GM18499 (cell line): Measurements from ENCODE around the gene MKRN3.

Experiments used
- ATAC-seq: cut with Tn5 transposase; IDR thresholded peaks from one replicate; pipeline ENCODE4 v1.9.1; 2021; ENCODE audit warnings: moderate number of reproducible peaks; ENCODE audit not compliant: insufficient read depth, unreplicated experiment

The MKRN3 gene

GRCh38 chr15:23565395-23566070, at the start of gene MKRN3:
Gene MKRN3 (plus strand): TSS chr15:23565674. CDS start chr15:23565783, 109 bp downstream.
- no peak for ATAC-seq

DNA sequence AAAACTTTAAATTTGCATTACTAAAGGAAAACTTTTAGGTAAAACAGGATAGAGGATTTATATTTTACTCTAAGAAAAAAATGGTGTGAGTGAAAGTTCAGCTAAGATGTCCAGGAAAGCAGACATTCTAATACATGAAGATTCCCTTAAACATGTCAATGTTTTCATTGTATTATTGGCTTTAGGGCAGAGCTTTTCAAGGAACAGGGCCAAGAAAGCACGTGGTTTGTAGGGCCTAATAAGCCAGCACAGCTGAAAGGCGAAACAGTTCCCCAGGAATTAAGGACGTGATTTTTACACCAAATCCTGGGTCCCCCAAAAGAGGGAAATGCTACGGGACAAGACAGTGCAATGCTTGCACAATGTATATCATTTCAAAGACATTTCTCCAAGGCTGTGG, 48.6 kb upstream of the MKRN3 start:
- ATAC-seq, result no peak

DNA sequence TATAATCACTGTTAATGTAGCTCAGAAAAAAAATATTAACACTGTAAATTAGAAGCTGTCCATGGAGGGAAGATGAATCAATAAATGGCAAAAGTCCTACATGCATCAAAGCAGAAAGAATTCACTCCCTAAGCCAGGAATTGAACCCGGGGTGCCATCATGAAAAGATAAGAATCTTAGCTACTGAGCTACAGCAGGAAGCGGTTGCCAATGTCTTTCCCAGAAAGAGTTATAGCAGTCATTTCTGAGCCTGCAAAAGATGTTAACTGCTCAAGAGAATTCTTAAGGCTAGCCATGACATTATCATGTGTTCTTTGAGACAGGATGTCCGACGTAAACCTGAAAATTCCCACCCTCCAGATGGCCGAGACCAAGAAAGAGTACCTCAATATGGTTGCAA, 47.4 kb upstream of the MKRN3 start:
- no peak for ATAC-seq

DNA sequence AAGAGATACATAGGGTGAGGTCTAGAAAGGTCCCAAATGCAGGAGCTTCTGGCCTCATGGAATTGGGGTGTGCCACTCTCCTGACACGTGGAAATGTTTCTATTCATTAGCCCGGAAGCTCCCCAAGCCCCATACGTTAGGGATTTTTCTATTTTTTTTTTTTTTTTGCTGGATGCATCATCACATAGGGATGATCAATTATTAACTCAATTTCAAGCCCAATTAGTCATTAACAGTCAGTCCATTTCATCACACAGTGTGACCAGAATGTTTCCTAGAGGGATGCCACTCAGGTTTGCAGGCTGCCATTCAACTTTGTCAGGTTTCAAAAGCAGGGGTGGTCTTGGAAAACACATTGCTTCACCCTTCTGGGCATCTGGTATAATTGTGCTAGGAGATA, 40.7 kb upstream of the MKRN3 start:
- ATAC-seq, result no peak

GRCh38 chr15:23529891-23530290, 35.6 kb upstream of the MKRN3 start:
- no peak for ATAC-seq

DNA sequence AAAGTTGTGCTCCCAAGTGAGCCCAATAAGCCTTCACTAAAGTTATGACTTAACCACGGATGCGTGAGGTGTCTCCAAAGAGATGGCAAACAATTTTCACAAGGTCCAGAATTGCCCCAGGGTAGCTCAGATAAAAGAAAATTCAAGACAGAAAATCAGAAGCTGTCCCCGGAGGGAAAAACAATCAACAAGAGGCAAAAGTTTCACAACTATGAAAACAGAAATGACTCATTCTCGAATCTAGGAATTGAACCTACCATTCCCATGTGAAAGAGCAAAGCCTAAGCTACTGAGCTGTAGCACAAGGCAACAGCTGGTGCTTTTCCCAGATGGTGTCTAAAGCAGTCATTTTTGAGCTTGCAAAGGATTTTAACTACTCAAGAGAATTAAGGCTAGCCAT, 33.5 kb upstream of the MKRN3 start:
- ATAC-seq, result no peak

- ATAC-seq, result no peak
These were observed 28.8 kb upstream of the MKRN3 start for GRCh38 chr15:23536659-23537058.

GRCh38 chr15:23538648-23539047, 26.8 kb upstream of the MKRN3 start:
- no peak for ATAC-seq

DNA sequence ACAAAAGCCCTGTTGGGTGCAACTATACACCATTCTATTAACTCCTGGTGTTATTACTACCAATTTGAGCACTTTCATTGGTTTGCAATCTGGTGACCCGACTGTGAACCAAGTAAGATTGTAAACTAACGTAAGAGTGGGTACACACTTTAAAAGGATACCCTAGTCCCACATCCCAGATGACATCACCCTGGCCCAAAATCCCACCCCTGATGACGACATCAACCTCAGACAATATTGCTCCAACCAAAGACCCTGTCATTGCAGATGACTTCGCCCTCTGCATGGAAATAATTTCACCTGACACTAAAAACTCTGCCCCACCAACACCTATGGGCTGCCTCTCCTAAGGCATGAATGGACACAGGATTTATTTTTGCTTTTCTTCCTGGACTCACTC, 25.6 kb upstream of the MKRN3 start:
- ATAC-seq, result no peak

DNA sequence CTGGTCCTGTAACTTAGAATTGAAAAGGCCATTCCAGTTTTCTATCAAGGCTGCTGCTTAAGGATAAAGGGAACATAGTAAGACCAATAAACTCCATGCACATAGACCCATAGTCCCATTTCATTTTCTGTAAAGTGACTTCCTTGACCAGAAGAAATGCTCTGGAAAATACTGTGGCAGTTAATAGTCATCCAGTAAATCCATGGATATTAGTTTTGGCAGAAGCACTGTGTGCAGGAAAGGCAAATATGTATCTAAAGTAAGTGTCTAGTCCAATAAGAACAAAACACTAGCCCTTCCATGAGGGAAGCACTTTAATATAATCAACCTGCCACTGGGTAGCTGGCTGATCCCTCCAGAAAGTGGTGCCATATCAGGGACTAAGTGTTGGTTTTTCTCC, 19.3 kb upstream of the MKRN3 start:
- ATAC-seq, result no peak

- ATAC-seq, result no peak
These were observed 17.4 kb upstream of the MKRN3 start for GRCh38 chr15:23548071-23548470.

DNA sequence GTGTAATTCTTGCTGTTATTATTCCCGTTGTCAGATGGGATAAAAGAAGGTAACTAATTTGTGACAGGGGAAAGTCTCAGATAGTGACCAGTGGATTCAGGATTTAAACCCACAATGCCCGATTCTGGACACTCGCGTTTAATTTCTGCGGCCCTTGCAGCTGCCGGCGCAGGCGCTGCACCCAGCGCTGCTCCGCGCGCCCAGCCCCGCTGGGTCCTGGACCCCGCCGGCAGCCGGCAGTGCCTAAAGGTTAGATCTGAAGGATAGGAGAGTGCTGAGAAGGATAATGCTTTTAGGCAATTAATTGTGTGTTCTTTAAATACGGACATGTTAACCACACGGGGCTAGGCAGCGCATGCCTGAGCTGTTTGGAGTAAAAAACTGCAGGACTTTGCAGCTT, 3.6 kb upstream of the MKRN3 start:
- ATAC-seq, result no peak

DNA sequence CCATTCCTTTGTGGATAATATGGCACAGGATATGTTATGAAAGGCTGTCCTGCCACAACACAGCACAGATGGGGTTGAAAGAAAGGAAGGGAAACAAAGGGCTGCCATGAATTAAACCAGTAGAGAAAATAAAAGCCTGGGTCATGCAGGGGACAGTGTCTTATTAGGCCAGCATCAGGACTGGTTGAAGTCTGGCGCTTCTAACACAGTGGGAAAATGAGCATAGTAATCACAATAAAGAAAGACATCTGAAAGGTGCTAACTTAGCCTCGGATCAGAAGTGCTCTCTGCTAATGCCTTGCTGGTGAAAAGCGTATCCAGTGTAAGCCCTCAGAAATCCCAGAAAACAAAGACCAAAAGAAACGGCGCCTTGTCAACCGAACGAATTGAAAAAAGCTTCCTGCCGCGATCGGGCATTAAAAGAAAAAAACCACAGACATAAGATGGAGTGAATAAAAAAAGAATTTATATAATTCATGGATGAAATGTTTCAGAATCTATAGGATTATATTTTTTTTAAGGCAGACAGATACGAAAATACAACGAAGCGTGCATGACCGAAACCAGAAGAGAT, 566 bp upstream of the MKRN3 start:
- ATAC-seq, result no peak

DNA sequence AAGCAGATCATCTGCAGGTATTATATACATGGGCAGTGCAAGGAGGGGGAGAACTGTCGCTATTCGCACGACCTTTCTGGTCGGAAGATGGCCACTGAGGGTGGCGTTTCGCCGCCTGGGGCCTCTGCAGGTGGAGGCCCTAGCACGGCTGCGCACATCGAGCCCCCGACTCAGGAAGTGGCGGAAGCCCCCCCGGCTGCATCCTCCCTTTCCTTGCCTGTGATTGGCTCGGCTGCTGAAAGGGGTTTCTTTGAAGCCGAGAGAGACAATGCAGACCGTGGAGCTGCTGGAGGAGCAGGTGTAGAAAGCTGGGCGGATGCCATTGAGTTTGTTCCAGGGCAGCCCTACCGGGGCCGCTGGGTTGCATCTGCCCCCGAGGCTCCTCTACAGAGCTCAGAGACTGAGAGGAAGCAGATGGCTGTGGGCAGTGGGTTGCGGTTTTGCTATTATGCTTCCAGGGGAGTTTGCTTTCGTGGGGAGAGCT, 639 bp downstream of the MKRN3 start:
- ATAC-seq, result no peak

DNA sequence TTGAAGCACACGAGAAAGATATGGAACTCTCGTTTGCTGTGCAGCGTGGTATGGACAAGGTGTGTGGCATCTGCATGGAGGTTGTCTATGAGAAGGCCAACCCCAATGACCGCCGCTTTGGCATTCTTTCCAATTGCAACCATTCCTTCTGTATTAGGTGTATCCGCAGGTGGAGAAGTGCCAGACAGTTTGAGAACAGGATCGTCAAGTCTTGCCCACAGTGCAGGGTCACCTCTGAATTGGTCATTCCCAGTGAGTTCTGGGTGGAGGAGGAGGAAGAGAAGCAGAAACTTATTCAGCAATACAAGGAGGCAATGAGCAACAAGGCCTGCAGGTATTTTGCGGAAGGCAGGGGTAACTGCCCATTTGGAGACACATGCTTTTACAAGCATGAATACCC, 1.2 kb downstream of the MKRN3 start:
- no peak for ATAC-seq

- no peak for ATAC-seq
These were observed 2.4 kb downstream of the MKRN3 start for GRCh38 chr15:23567921-23568320.

DNA sequence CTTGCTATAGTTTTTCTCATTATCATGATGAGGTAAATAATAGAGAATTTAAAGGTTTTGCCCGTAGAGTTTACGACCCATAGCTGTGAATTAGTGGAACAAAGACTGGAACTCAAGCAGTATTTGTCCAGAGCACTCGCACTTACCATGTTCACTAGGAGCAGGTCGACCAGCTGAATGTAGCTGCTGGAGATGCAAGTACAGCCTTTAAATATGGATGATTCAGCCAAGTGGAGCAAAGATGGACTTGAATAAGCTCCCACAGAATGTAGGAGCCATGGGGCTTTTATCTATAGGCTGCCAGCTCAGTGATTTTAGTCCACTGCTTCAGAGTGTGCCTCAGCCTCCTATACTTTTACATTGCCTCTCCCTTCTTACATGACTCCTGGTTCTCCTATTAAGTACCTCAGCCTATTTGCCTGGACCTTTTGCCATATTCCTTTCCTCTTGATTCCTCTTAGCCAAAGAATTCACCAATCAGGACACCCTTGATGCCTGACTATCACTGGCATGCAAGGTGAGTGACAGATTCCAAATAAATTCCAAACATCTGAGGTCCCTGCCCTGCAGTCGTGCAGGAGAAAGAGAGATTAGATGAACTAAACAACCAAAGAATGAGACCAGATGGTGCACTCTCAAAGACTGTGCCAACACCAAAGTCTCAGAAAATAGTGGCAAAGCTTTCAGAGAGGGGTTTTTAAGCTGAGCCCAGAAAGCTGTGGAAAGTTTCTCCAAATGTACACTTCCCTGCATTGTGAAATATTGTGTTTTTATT, 3.9 kb downstream of the MKRN3 start:
- no peak for ATAC-seq

GRCh38 chr15:23570486-23570885, 5.0 kb downstream of the MKRN3 start:
- no peak for ATAC-seq

GRCh38 chr15:23572844-23573243, 7.4 kb downstream of the MKRN3 start:
- ATAC-seq, result no peak

GRCh38 chr15:23574742-23575141, 9.3 kb downstream of the MKRN3 start:
- ATAC-seq, result no peak

DNA sequence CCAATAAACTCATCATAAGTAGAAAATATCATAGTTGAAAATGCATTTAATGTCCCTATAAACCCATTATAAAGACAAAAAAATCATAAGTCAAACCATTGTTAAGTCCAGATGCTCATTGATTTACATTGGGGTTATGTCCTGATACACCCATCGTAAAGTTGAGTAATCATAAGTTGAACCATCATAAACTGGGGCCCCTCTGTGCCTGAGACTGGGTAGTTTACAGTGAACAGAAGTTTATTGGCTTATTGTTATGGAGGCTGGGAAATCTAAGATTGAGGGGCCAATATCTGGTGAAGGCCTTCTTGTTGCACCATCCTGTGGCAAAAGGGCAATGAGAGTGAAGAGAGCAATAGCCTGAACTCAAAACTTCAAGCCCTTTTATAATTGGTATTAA, 10.6 kb downstream of the MKRN3 start:
- ATAC-seq, result no peak
